Activated naive CD4-positive, alpha-beta T cell treated with anti-CD3 and anti-CD28 coated beads for 36 hours (primary cell): ENCODE data around the gene SPRTN. TPM values are rescaled to one million over a fixed set of nuclear protein-coding genes. Genes with fewer than 3 reads are reported as not detected.

Experiments used
- CTCF ChIA-PET: fragments of 350-600 bp; sonication (Branson Sonifier 250); formaldehyde crosslinking; loops from one replicate; lab custom pipeline; 2021; ENCODE audit warnings: antibody characterized with exemption; lab: Charles Lee
- DNase-seq: peaks from one replicate; pipeline ENCODE4 v3.0.0-alpha.2; 2020
- H3K27ac Mint-ChIP-seq: one replicate; pipeline ENCODE4 v1.8.0; 2021; ENCODE audit warnings: mild to moderate bottlenecking, mixed read lengths
- H3K27me3 Mint-ChIP-seq: one replicate; pipeline ENCODE4 v1.8.0; 2021; ENCODE audit warnings: low read depth, mixed read lengths
- H3K36me3 Mint-ChIP-seq: one replicate; pipeline ENCODE4 v1.8.0; 2021; ENCODE audit warnings: low read depth, mixed read lengths
- H3K4me1 Mint-ChIP-seq: one replicate; pipeline ENCODE4 v1.8.0; 2021; ENCODE audit warnings: low read depth, mixed read lengths
- H3K4me3 Mint-ChIP-seq: one replicate; pipeline ENCODE4 v1.8.0; 2021; ENCODE audit warnings: mild to moderate bottlenecking, moderate library complexity, mixed read lengths
- H3K9me3 Mint-ChIP-seq: one replicate; pipeline ENCODE4 v1.8.0; 2021; ENCODE audit warnings: mixed read lengths
- intact Hi-C: fragments of 100-400 bp; cut with micrococcal nuclease; formaldehyde crosslinking; loops from one replicate; pipeline ENCODE4 v1.15.1; 2023
- total RNA-seq, 2 experiments: library from RNA; stranded (reverse); gene quantifications; one replicate each; pipeline ENCODE4 v1.2.3, GENCODE V29; 2021

The SPRTN gene
- total RNA-seq, 2 experiments from 2014 or later, result 6.0 to 9.1 TPM

- H3K4me3 Mint-ChIP-seq, result no peak overlapping the region
- CTCF ChIA-PET, result interaction anchor here (0.9 kb wide), 1 partner anchor 22 kb away, joined by 4 read pairs; no protein-coding TSS in a partner anchor
- intact Hi-C loops, result no loop called here
- peaks cover 3% of the 10 kb centered on the region for H3K36me3 Mint-ChIP-seq
- no peaks in the 10 kb centered on the region for H3K9me3 Mint-ChIP-seq
- no peak overlapping the region for H3K27ac Mint-ChIP-seq
- no peaks in the 10 kb centered on the region for H3K27me3 Mint-ChIP-seq
- DNase-seq, result no peak
- H3K4me1 Mint-ChIP-seq, result peaks cover 31% of the 10 kb centered on the region
Measured at GRCh38 chr1:231384696-231385415, 46.8 kb downstream of the SPRTN start.

GRCh38 chr1:231385416-231385748, 47.3 kb downstream of the SPRTN start:
- Mint-ChIP-seq H3K27me3 (no peaks in the 10 kb centered on the region), H3K4me1 (peaks cover 35% of the 10 kb centered on the region)
- CTCF ChIA-PET, result interaction anchor here (0.9 kb wide), 1 partner anchor 23 kb away, joined by 4 read pairs; no protein-coding TSS in a partner anchor

GRCh38 chr1:231386466-231386865, 48.4 kb downstream of the SPRTN start:
- CTCF ChIA-PET, result interaction anchor here (1.6 kb wide), 1 partner anchor 189 kb away, joined by 5 read pairs; no protein-coding TSS in a partner anchor

More at GRCh38 chr1:231385416-231385748, 47.3 kb downstream of the SPRTN start:
- Mint-ChIP-seq H3K4me3 (no peak overlapping the region), H3K9me3 (no peaks in the 10 kb centered on the region), H3K36me3 (peaks cover 5% of the 10 kb centered on the region), H3K27ac (no peak overlapping the region)
- DNase-seq, result no peak
- intact Hi-C loops, result no loop called here

GRCh38 chr1:231387770-231388669, 49.9 kb downstream of the SPRTN start:
- Mint-ChIP-seq H3K27me3 (no peaks in the 10 kb centered on the region), H3K27ac (peak overlapping the region; percentile 12), H3K4me3 (no peak overlapping the region), H3K36me3 (peaks cover 7% of the 10 kb centered on the region), H3K9me3 (no peaks in the 10 kb centered on the region), H3K4me1 (peaks cover 44% of the 10 kb centered on the region)
- CTCF ChIA-PET, result interaction anchor here (0.6 to 0.7 kb wide), 2 partner anchors 31 to 107 kb away, joined by 3 to 4 read pairs; no protein-coding TSS in a partner anchor
- intact Hi-C loops, result loop anchor here (1.0 kb wide), 1 partner anchor 11 kb away; no protein-coding TSS in a partner anchor
- DNase-seq, result no peak

More at GRCh38 chr1:231386466-231386865, 48.4 kb downstream of the SPRTN start:
- H3K36me3 Mint-ChIP-seq, result peaks cover 5% of the 10 kb centered on the region
- no peaks in the 10 kb centered on the region for H3K27me3 Mint-ChIP-seq
- H3K9me3 Mint-ChIP-seq, result no peaks in the 10 kb centered on the region
- peaks cover 44% of the 10 kb centered on the region for H3K4me1 Mint-ChIP-seq
- H3K27ac Mint-ChIP-seq, result no peak overlapping the region
- no peak overlapping the region for H3K4me3 Mint-ChIP-seq
- intact Hi-C loops, result no loop called here
- no peak for DNase-seq

- intact Hi-C loops, result loop anchor here (1.0 kb wide), 1 partner anchor 31 kb away; no protein-coding TSS in a partner anchor
- CTCF ChIA-PET, result no interaction called here
- DNase-seq, result peak; percentile 54
- Mint-ChIP-seq H3K27me3 (no peaks in the 10 kb centered on the region), H3K36me3 (peaks cover 7% of the 10 kb centered on the region), H3K4me3 (no peak overlapping the region), H3K9me3 (no peaks in the 10 kb centered on the region), H3K4me1 (peaks cover 53% of the 10 kb centered on the region), H3K27ac (peak overlapping the region; percentile 51)
Measured at GRCh38 chr1:231390071-231390470, 52.0 kb downstream of the SPRTN start.

GRCh38 chr1:231392389-231393131, 54.5 kb downstream of the SPRTN start:
- Mint-ChIP-seq H3K4me3 (no peak overlapping the region), H3K27ac (no peak overlapping the region), H3K4me1 (peaks cover 66% of the 10 kb centered on the region), H3K36me3 (peaks cover 11% of the 10 kb centered on the region), H3K27me3 (no peaks in the 10 kb centered on the region), H3K9me3 (no peaks in the 10 kb centered on the region)
- intact Hi-C loops, result no loop called here
- DNase-seq, result no peak
- CTCF ChIA-PET, result interaction anchor here (0.9 to 1.0 kb wide), 2 partner anchors 23 to 28 kb away, joined by 3 read pairs; no protein-coding TSS in a partner anchor

GRCh38 chr1:231393668-231394067, 55.6 kb downstream of the SPRTN start:
- intact Hi-C loops, result no loop called here
- CTCF ChIA-PET, result interaction anchor here (0.6 to 1.0 kb wide), 2 partner anchors 27 to 113 kb away, joined by 3 read pairs; no protein-coding TSS in a partner anchor
- Mint-ChIP-seq H3K4me1 (peaks cover 64% of the 10 kb centered on the region), H3K27ac (no peak overlapping the region), H3K9me3 (no peaks in the 10 kb centered on the region), H3K27me3 (no peaks in the 10 kb centered on the region), H3K36me3 (peaks cover 11% of the 10 kb centered on the region), H3K4me3 (no peak overlapping the region)
- DNase-seq, result no peak

GRCh38 chr1:231395076-231395997, 57.2 kb downstream of the SPRTN start:
- Mint-ChIP-seq H3K36me3 (peaks cover 10% of the 10 kb centered on the region), H3K9me3 (no peaks in the 10 kb centered on the region), H3K4me1 (peaks cover 60% of the 10 kb centered on the region), H3K27me3 (no peaks in the 10 kb centered on the region), H3K27ac (no peak overlapping the region), H3K4me3 (no peak overlapping the region)
- CTCF ChIA-PET, result interaction anchor here (0.8 kb wide), 1 partner anchor 18 kb away, joined by 4 read pairs; no protein-coding TSS in a partner anchor
- DNase-seq, result no peak
- intact Hi-C loops, result no loop called here

GRCh38 chr1:231395998-231396390, 57.9 kb downstream of the SPRTN start:
- H3K27ac Mint-ChIP-seq, result no peak overlapping the region

GRCh38 chr1:231396643-231397042, 58.5 kb downstream of the SPRTN start:
- Mint-ChIP-seq H3K9me3 (no peaks in the 10 kb centered on the region), H3K4me3 (no peak overlapping the region), H3K27ac (no peak overlapping the region), H3K27me3 (no peaks in the 10 kb centered on the region), H3K36me3 (peaks cover 10% of the 10 kb centered on the region), H3K4me1 (peaks cover 50% of the 10 kb centered on the region)
- DNase-seq, result no peak
- CTCF ChIA-PET, result no interaction called here
- intact Hi-C loops, result no loop called here

More at GRCh38 chr1:231395998-231396390, 57.9 kb downstream of the SPRTN start:
- Mint-ChIP-seq H3K4me1 (peaks cover 54% of the 10 kb centered on the region), H3K36me3 (peaks cover 10% of the 10 kb centered on the region), H3K4me3 (no peak overlapping the region), H3K9me3 (no peaks in the 10 kb centered on the region), H3K27me3 (no peaks in the 10 kb centered on the region)
- no peak for DNase-seq
- intact Hi-C loops, result no loop called here
- CTCF ChIA-PET, result interaction anchor here (0.8 kb wide), 1 partner anchor 18 kb away, joined by 4 read pairs; no protein-coding TSS in a partner anchor
